ENCODE measurements around the gene TMEM179.

- TF ChIP-seq POLR2A (IDR thresholded peaks at IDR 0.05) (no peak), CTCF (IDR thresholded peaks at IDR 0.05) (no peak), EP300 (IDR thresholded peaks at IDR 0.05; ENCODE audit: low read depth) (no peak)
These were observed 31.6 kb upstream of the TMEM179 start for GRCh38 chr14:104636131-104636530.
